SH-SY5Y (cell line): ENCODE data around the gene HEATR9.

Experiments used
- GATA2 ChIP-seq: IDR thresholded peaks from 2 replicates; pipeline ENCODE4 v1.6.1; 2011; ENCODE audit warnings: mild to moderate bottlenecking, low read depth, low read length
- GATA3 ChIP-seq: IDR thresholded peaks from 2 replicates; pipeline ENCODE4 v1.6.1; 2011; ENCODE audit warnings: low read depth, mild to moderate bottlenecking, low read length, moderate library complexity

Gene HEATR9, protein sequence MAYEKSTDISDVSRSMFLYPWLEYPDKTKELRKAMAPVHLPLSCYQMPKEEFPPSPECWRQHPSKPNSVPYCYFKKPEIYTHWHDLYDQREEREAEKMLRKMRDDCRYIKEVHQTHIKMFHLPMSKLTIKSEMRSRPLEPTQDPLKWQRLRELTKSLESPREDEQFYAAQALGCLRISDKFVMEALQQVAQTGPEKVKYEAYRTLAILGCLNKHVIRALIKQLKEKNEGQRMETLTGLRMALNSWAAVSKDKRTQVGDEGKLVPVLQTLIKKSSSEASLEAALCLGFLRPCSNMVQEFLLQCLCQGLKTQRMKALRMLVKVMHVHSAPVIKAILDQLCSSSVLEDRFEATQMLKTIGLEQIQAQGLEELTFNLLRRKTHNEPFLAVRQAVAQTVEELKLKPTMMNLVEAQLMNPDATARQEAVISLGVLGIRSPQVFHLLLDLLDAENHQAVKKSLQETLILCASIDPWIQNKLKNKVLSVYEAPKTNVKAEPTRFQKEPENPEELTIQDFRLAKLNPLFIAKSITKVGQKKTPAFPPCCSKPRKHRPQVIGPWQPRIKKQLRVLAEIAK

DNA sequence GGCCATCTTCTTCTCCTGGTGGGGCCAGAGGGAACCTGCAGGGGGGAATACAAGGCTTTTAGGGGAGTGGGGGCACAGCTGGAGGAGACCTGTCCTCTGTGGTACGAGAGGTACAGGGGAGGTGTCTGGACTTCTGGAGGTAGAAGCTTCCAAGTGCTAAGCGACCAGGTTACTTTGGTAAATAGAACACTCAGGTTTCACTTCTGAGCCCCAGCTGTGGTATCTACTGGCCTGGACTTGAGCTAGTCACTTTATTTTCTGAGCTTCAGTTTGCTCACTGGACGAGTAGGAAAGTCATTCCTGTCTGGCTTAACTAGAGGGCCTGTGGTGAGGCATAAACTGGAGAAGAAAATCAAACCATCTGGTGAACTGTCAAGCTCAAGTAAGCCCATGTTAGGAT is at the start of gene HEATR9:
TSS of gene HEATR9 (minus strand) at position 155 of the 400 bp plus-strand sequence. CDS start at position 6, 149 bp downstream.
- TF ChIP-seq GATA2: no peak
- TF ChIP-seq GATA3: no peak

DNA sequence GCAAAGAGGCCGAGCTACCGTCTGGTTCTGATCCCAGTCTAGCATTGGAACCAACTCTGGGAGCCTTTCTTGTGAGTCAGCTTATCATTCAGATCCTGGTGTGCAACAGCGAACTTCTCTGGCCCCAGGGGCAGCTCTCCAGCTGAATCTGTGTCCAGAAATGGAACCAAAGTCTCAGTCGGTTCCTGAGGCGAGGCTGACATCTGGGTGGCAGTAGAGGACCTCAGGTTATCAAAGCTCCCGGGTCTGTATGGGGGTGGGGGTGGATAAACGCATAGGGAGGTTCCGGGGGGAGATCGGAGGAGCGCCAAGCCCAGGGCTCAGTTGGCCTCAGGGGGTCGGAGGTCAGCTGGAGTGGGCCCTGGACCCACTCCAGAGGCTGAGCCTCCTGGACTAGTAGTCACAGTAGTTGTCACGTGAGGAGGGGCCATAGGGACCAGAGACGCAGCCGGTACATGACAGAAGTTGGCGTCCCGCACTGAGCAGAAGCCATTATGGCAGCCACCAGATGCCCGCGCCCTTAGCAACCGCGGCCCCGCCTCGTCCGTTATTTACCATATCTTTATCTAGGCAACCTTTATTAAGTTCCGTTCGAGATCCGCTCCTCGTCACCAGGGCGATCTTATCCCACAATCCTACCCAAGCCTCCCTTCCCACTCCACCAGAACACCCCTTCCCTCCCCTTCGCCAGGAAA is 49.0 kb upstream of the HEATR9 start:
- TF ChIP-seq GATA3 (no peak), GATA2 (no peak)

- no peak for TF ChIP-seq GATA2
- TF ChIP-seq GATA3: no peak
Measured at GRCh38 chr17:35915153-35915964, 46.7 kb upstream of the HEATR9 start.

- TF ChIP-seq GATA3: no peak
Measured at GRCh38 chr17:35914354-35914753, 45.7 kb upstream of the HEATR9 start.

GRCh38 chr17:35913609-35914008 is 44.9 kb upstream of the HEATR9 start:
- TF ChIP-seq GATA2: no peak
- TF ChIP-seq GATA3: no peak

DNA sequence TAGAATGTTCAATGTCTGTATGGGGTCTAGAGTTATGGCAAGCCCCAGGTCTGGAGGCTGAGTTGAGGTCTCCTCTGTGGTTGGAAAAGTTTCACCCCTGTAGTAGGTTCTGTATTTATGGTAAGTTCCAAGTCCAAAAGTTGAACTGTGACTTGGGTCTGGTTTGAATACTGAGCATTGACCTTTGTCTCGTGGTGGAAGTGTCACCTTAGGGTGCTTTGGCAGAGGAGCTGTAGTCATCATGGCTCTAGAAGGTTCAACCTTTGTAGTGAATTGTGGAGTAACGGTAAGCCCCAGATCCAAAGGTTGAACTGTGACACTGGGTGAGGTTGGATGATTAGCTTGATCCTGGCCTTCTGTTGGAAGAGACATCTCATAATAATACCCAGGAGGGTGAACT is 44.3 kb upstream of the HEATR9 start:
- TF ChIP-seq GATA3 (no peak), GATA2 (no peak)

DNA sequence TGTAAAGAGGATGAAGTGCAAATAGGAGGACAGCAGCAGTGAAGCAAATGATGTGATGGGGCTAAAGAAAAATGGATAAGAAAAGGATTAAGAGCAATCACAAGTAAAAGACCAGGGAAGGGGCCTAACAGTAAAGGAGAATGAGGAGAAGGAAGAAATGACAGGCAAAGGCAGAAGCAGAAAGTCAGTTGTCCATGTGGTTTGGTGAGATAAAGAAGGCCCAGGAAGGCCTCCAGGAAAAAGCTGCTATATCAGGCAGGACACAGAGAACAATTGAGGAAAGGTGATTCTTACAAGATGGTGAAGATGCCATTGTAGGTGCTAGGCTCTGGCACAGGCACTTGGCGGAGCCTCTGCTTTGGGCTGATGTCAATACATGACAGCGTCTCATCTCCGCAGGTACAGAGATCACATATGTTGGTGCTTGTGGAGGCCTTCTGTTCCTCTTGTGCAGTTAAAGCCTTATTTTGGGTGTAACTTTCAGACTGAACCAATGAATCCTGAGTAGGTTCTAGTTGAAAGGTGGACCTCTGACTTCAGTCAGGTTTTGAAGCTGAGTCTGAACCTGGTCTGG is 43.7 kb upstream of the HEATR9 start:
- TF ChIP-seq GATA2: no peak
- TF ChIP-seq GATA3: no peak

- TF ChIP-seq GATA2 (no peak), GATA3 (no peak)
Measured at GRCh38 chr17:35909408-35909807, 40.7 kb upstream of the HEATR9 start.

DNA sequence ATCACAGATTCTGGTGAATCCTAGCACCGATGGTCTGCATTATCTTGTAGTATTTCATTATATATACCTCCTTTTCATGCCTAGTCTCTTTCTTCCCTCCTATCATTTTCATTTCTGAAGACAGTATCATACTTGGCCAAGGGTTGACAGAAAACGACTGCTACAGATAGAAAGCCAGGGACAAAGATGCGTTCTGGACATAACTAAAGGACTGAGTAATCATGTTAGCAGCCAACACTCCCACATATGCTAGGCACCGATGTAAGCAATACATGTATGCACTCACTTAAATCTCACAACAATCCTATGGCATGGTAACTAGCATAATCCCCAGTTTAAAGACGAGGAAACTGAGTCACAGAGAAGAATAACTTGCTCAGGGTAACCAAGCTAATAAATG is 39.0 kb upstream of the HEATR9 start:
- no peak for TF ChIP-seq GATA3
- TF ChIP-seq GATA2: no peak

DNA sequence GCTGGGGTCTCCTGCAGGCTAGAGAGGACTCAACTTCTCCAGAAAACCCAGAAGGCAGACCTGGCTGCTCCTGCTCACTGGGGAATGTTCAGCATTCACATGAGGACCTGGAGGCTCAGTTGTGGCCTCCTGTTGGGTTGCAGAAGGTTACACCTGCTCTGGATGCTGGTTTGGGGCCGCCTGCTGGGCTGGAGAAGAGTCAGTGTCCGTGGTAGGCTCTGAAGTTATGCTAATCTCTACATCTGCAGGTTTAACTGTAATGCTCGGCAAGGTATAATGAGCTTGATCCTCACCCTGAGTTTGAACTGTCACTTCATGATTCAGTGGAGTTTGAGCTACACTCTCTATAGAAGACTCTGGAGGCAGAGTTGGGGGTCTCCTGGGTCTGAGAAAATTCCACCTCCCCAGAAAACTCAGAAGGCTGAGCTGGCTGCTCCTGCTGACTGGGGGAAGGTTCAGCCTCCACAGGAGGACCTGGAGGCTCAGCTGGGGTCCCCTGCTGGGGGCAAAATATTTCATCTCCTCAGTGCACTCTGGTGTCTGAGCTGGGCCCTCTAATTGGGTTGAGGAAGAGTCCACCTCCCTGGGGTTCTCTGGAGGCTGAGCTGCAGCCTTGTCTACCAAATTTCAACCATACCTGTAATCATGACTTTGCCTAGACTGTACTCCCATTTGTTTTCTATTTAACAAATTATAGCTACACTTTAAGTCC is 38.4 kb upstream of the HEATR9 start:
- TF ChIP-seq GATA2 (no peak), GATA3 (no peak)

GRCh38 chr17:35906191-35906925 is 37.7 kb upstream of the HEATR9 start:
- no peak for TF ChIP-seq GATA3
- TF ChIP-seq GATA2: no peak

- no peak for TF ChIP-seq GATA2
- TF ChIP-seq GATA3: no peak
Measured at GRCh38 chr17:35903451-35903850, 34.8 kb upstream of the HEATR9 start.
